DND-41 (cell line): ENCODE measurements around the gene ZNF394.
"Not testable (repeated sequence)": the region's sequence is repeated elsewhere in the genome, so short reads cannot be mapped to it uniquely, and the experiment has no call there.

Source experiments
- ATAC-seq: fragments of 200-7000 bp; cut with Tn5 transposase; 3 replicates; pipeline ENCODE4 v1.9.1; 2021; ENCODE audit warnings: low read depth; ENCODE audit not compliant: insufficient read depth
- DNase-seq: peaks from one replicate; pipeline ENCODE4 v3.0.0-alpha.2; 2020
- H2AFZ ChIP-seq: 2 replicates; pipeline ENCODE4 v1.6.0; 2012; ENCODE audit warnings: low read depth, low read length
- H3K27ac ChIP-seq: 2 replicates; pipeline ENCODE4 v1.5.1; 2012; ENCODE audit warnings: low read length, inconsistent platforms
- H3K27me3 ChIP-seq: fragments of 200-600 bp; sonication (generic); 2 replicates; pipeline ENCODE4 v1.6.0; 2012; ENCODE audit warnings: low read length, mild to moderate bottlenecking, inconsistent platforms; ENCODE audit not compliant: insufficient read depth, poor library complexity
- H3K36me3 ChIP-seq: 2 replicates; pipeline ENCODE4 v1.5.1; 2012; ENCODE audit warnings: low read length, inconsistent platforms; ENCODE audit not compliant: insufficient read depth
- H3K4me1 ChIP-seq: 2 replicates; pipeline ENCODE4 v1.5.1; 2012; ENCODE audit warnings: mild to moderate bottlenecking, low read length; ENCODE audit not compliant: insufficient read depth
- H3K4me2 ChIP-seq: 2 replicates; pipeline ENCODE4 v1.6.0; 2012; ENCODE audit warnings: mild to moderate bottlenecking, moderate library complexity, low read length, inconsistent platforms; ENCODE audit not compliant: insufficient read depth
- H3K4me3 ChIP-seq, 2 experiments: fragments of 200-600 bp in 1 of 2; shearing (Covaris generic) in 1 of 2; 2 replicates each; pipeline ENCODE4 v1.5.1; 2012 to 2016; ENCODE audit warnings: inconsistent platforms in 2 of 2, low read length in 2 of 2, mild to moderate bottlenecking in 2 of 2, low read depth in 1 of 2, moderate library complexity in 1 of 2
- H3K79me2 ChIP-seq: 2 replicates; pipeline ENCODE4 v1.6.0; 2012; ENCODE audit warnings: low read length, inconsistent platforms; ENCODE audit not compliant: insufficient read depth
- H3K9ac ChIP-seq: 2 replicates; pipeline ENCODE4 v1.6.0; 2012; ENCODE audit warnings: low read depth, mild to moderate bottlenecking, inconsistent platforms, low read length, moderate library complexity
- H3K9me3 ChIP-seq: 2 replicates; pipeline ENCODE4 v1.5.1; 2012; ENCODE audit warnings: low read length, moderate library complexity, mild to moderate bottlenecking, inconsistent platforms; ENCODE audit not compliant: insufficient read depth, severe bottlenecking
- H4K20me1 ChIP-seq: 2 replicates; pipeline ENCODE4 v1.6.0; 2012; ENCODE audit warnings: low read length; ENCODE audit not compliant: insufficient read depth
- CTCF ChIP-seq: IDR thresholded peaks from 2 replicates; pipeline ENCODE4 v1.5.1; 2012; ENCODE audit warnings: borderline replicate concordance, low read length, moderate library complexity, mild to moderate bottlenecking; ENCODE audit not compliant: poor library complexity, severe bottlenecking; ENCODE audit errors: extremely low read depth
- EZH2 ChIP-seq: IDR thresholded peaks from 3 replicates; pipeline ENCODE4 v1.6.1; 2012; ENCODE audit warnings: borderline replicate concordance, low read depth, mild to moderate bottlenecking, moderate library complexity, low read length, inconsistent platforms; ENCODE audit not compliant: severe bottlenecking

Gene ZNF394

DNA sequence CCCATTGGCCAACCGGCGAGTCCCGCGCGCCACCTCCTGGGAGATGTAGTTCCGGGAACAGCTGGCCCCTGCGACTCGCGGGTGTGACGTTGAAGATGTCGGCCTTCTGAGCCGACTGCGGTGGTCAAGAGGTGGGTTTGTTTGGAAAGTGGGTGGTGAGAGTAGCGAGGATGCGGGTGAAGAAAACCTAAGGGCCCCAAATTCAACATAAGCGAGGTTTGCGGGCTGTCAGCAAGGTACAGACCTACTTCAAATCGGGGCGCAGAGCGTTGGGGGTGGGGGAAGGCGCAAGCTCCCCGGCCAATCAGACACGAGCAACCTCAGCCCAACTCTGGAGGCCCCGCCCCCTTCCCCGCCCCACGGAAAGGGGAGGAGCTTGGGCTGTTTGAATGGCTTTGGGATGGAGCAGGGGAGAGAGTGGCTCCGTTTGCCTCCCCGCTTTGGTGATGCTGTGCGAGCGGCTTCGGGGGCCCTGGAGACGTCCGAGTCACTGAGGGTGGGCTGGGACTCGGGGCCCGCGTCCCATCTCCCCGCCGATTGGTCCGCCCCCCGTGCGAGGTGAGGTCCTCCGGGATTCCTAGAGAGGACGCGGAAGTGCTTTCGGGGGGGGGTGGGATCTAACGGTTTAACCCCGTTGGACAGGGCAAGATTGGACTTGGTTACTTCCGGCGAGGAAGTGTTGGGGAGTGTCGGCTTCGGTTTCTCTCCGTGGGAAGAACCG lies 4.7 kb upstream of the ZNF394 start, which contains the start of gene ZKSCAN5:
ZKSCAN5 (plus strand) TSS at position 60 of the 721 bp plus-strand sequence. CDS start 1,383 bp downstream, outside the sequence.
- Histone ChIP-seq H3K27ac (peak within 1 kb of the TSS; percentile 95), H3K36me3 (peaks cover 3% of the 10 kb centered on the region; the same call in 1 of the 2 replicates), H2AFZ (peak within 1 kb of the TSS; percentile 98), H4K20me1 (0 out of 2 replicates have a peak, but pooled peaks cover 3% of the 10 kb centered on the region), H3K4me3 (peak within 1 kb of the TSS; percentile 49 to 86), H3K9me3 (no peaks in the 10 kb centered on the region), H3K27me3 (no peaks in the 10 kb centered on the region), H3K79me2 (peaks cover 57% of the 10 kb centered on the region), H3K4me1 (peaks cover 46% of the 10 kb centered on the region), H3K4me2 (peak within 1 kb of the TSS; percentile 91), H3K9ac (peak within 1 kb of the TSS; percentile 77)
- DNase-seq (peak; percentile 97), ATAC-seq (peak; percentile 74)
- TF ChIP-seq EZH2: no peak
- TF ChIP-seq CTCF: no peak

DNA sequence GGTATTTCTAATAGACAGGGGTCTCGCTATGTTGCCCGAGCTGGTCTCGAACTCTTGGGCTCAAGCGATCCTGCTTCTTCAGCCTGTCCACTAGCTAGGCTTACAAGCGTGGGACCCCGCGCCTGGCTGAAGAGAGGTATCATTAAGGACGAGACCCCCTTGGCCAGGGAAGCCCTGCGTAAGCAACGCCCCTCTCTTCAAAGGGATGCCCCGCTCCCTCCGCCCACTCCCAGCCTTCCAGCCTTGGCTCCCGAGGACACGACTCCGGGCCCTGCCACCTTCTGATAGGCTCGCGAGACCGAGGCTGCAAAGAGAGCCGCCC lies 4.2 kb upstream of the ZNF394 start:
- Histone ChIP-seq H3K4me3 (peak overlapping the region; percentile 49 to 86), H2AFZ (peak overlapping the region; percentile 98), H3K79me2 (peaks cover 59% of the 10 kb centered on the region), H3K9ac (peak overlapping the region; percentile 77), H3K27me3 (no peaks in the 10 kb centered on the region), H3K4me2 (peak overlapping the region; percentile 91), H3K36me3 (peaks cover 4% of the 10 kb centered on the region; the same call in 1 of the 2 replicates), H3K9me3 (no peaks in the 10 kb centered on the region), H3K4me1 (peaks cover 46% of the 10 kb centered on the region), H4K20me1 (peaks cover 8% of the 10 kb centered on the region; the same call in 1 of the 2 replicates), H3K27ac (peak overlapping the region; percentile 95)
- TF ChIP-seq EZH2: no peak
- no peak for TF ChIP-seq CTCF
- DNase-seq: peak; percentile 98
- ATAC-seq: peak; percentile 86

- Histone ChIP-seq H3K4me1 (peaks cover 51% of the 10 kb centered on the region), H3K4me3 (peak overlapping the region in 1 of 2 experiments; percentile 91; a peak in 2 of 4 replicates), H4K20me1 (peaks cover 27% of the 10 kb centered on the region), H3K79me2 (peaks cover 69% of the 10 kb centered on the region), H3K4me2 (peak overlapping the region; percentile 90), H3K9ac (peak overlapping the region; percentile 79; the same call in 1 of the 2 replicates), H3K36me3 (peaks cover 23% of the 10 kb centered on the region)
- peak; percentile 35 for DNase-seq
- H3K27me3 ChIP-seq, H3K27ac ChIP-seq, H3K9me3 ChIP-seq, ATAC-seq, H2AFZ ChIP-seq: not testable (repeated sequence)
Measured at GRCh38 chr7:99501236-99501635, 1.2 kb upstream of the ZNF394 start.

DNA sequence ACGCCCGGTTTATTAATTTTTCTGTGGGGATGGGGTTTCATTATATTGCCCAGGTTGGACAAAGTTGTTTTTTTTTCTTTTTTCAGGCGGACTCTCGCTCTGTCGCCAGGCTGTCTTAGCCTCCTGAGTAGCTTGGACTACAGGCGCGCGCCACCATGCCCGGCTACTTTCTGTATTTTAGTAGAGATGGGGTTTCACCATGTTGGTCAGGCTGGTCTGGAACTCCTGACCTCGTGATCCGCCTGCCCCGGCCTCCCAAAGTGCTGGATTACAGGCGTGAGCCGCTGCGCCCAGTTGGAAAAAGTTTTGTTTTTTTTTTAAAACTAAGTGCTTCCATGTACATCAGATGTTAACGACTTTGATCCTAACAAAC lies 542 bp upstream of the ZNF394 start:
- Histone ChIP-seq H4K20me1 (peaks cover 29% of the 10 kb centered on the region), H3K27me3 (no peaks in the 10 kb centered on the region), H3K4me3 (peak overlapping the region; percentile 91 to 96), H3K27ac (peak overlapping the region; percentile 91), H3K4me1 (peaks cover 46% of the 10 kb centered on the region), H2AFZ (peak overlapping the region; percentile 91), H3K79me2 (peaks cover 68% of the 10 kb centered on the region), H3K4me2 (peak overlapping the region; percentile 90), H3K9ac (peak overlapping the region; percentile 79), H3K36me3 (peaks cover 29% of the 10 kb centered on the region), H3K9me3 (no peaks in the 10 kb centered on the region)
- ATAC-seq (no peak), DNase-seq (no peak)
- TF ChIP-seq EZH2: no peak
- TF ChIP-seq CTCF: no peak
